KBM-7 (cell line): ENCODE data around the gene C2.

Experiments
- DNase-seq: peaks from one replicate; pipeline ENCODE4 v3.0.0-alpha.2; 2015
- in situ Hi-C: fragments of 300-500 bp; cut with MboI; formaldehyde crosslinking; loops from 2 replicates; pipeline ENCODE4 v1.14.3; 2020; ENCODE audit warnings: low sequenced_read_pairs, low pct_unique_long_range_greater_than_20kb, mixed read lengths

The C2 gene

GRCh38 chr6:31948306-31948705, 20.8 kb downstream of the C2 start:
- in situ Hi-C loops: no loop called here
- no peak for DNase-seq

- no peak for DNase-seq
- in situ Hi-C loops: no loop called here
These were observed 21.4 kb downstream of the C2 start for GRCh38 chr6:31948753-31949413.

GRCh38 chr6:31949926-31950548, 22.5 kb downstream of the C2 start:
- in situ Hi-C loops: no loop called here
- no peak for DNase-seq

- DNase-seq: peak; percentile 46
- in situ Hi-C loops: no loop called here
These were observed 24.8 kb downstream of the C2 start for GRCh38 chr6:31952140-31952805.

GRCh38 chr6:31952890-31953289, 25.4 kb downstream of the C2 start:
- DNase-seq: no peak
- in situ Hi-C loops: no loop called here

- in situ Hi-C loops: no loop called here
- DNase-seq: no peak
These were observed 27.0 kb downstream of the C2 start for GRCh38 chr6:31954511-31954910.

GRCh38 chr6:31956796-31957195, 29.3 kb downstream of the C2 start:
- no peak for DNase-seq
- in situ Hi-C loops: no loop called here

GRCh38 chr6:31958412-31958740, 30.9 kb downstream of the C2 start:
- DNase-seq: no peak
- in situ Hi-C loops: no loop called here

GRCh38 chr6:31958741-31959739, 31.5 kb downstream of the C2 start, which contains the start of the genes NELFE and SKIC2:
Gene NELFE, minus strand, starts transcription at chr6:31958971. Its CDS starts 525 bp downstream, at chr6:31958446.
Gene SKIC2, plus strand, starts transcription at chr6:31959175. Its CDS starts 18 bp downstream, at chr6:31959193.
- in situ Hi-C loops: no loop called here
- DNase-seq: peak; percentile 99

GRCh38 chr6:31961616-31962015, 34.1 kb downstream of the C2 start:
- in situ Hi-C loops: no loop called here
- DNase-seq: no peak

GRCh38 chr6:31963921-31964320, 36.4 kb downstream of the C2 start:
- DNase-seq: no peak
- in situ Hi-C loops: no loop called here

- DNase-seq: no peak
- in situ Hi-C loops: no loop called here
These were observed 38.2 kb downstream of the C2 start for GRCh38 chr6:31965700-31966099.

- in situ Hi-C loops: no loop called here
- DNase-seq: no peak
These were observed 39.0 kb downstream of the C2 start for GRCh38 chr6:31966506-31966905.

- in situ Hi-C loops: no loop called here
- no peak for DNase-seq
These were observed 39.7 kb downstream of the C2 start for GRCh38 chr6:31966997-31967925.

- in situ Hi-C loops: no loop called here
- DNase-seq: no peak
These were observed 40.4 kb downstream of the C2 start for GRCh38 chr6:31967926-31968320.

GRCh38 chr6:31968326-31968725, 40.8 kb downstream of the C2 start:
- no peak for DNase-seq
- in situ Hi-C loops: no loop called here

GRCh38 chr6:31968791-31969711, 41.5 kb downstream of the C2 start:
- in situ Hi-C loops: no loop called here
- DNase-seq: no peak
